ENCODE results near the gene ARHGEF33.

ARHGEF33 gene

GRCh38 chr2:38889575-38889974 lies at the start of gene ARHGEF33:
TSS of gene ARHGEF33 (plus strand) at chr2:38889875. CDS start at chr2:38919448, 29,573 bp downstream.
- no peak for DNase-seq

GRCh38 chr2:38850045-38850444 lies 39.6 kb upstream of the ARHGEF33 start:
- no peak for DNase-seq

GRCh38 chr2:38856165-38856564 lies 33.5 kb upstream of the ARHGEF33 start:
- DNase-seq = no peak

GRCh38 chr2:38862476-38862875 lies 27.2 kb upstream of the ARHGEF33 start:
- no peak for DNase-seq

- DNase-seq = no peak
These were observed 26.5 kb upstream of the ARHGEF33 start for GRCh38 chr2:38863061-38863695.

- DNase-seq = no peak
These were observed 22.8 kb upstream of the ARHGEF33 start for GRCh38 chr2:38866773-38867443.

GRCh38 chr2:38871432-38871831 lies 18.2 kb upstream of the ARHGEF33 start:
- DNase-seq = no peak

- no peak for DNase-seq
These were observed 15.9 kb upstream of the ARHGEF33 start for GRCh38 chr2:38873763-38874162.

GRCh38 chr2:38875227-38875575 lies 14.5 kb upstream of the ARHGEF33 start:
- no peak for DNase-seq

GRCh38 chr2:38875576-38876367 lies 13.9 kb upstream of the ARHGEF33 start, which contains the start of the genes DHX57 and MORN2:
TSS of gene DHX57 (minus strand) at chr2:38875934. CDS start at chr2:38868405, 7,529 bp downstream.
TSS of gene MORN2 (plus strand) at chr2:38875976.
- DNase-seq = peak; percentile 84

- DNase-seq = no peak
These were observed 13.3 kb upstream of the ARHGEF33 start for GRCh38 chr2:38876407-38876806.

- DNase-seq = no peak
These were observed 3.6 kb upstream of the ARHGEF33 start for GRCh38 chr2:38886063-38886462.

GRCh38 chr2:38887347-38887746 lies 2.3 kb upstream of the ARHGEF33 start:
- no peak for DNase-seq

GRCh38 chr2:38887902-38888554 lies 1.6 kb upstream of the ARHGEF33 start:
- DNase-seq = no peak

GRCh38 chr2:38889045-38889444 lies 630 bp upstream of the ARHGEF33 start:
- DNase-seq = no peak

- no peak for DNase-seq
These were observed 3.1 kb downstream of the ARHGEF33 start for GRCh38 chr2:38892819-38893218.

- no peak for DNase-seq
These were observed 8.6 kb downstream of the ARHGEF33 start for GRCh38 chr2:38898256-38898655.

- DNase-seq = no peak
These were observed 11.1 kb downstream of the ARHGEF33 start for GRCh38 chr2:38900726-38901125.

- DNase-seq = no peak
These were observed 15.6 kb downstream of the ARHGEF33 start for GRCh38 chr2:38905251-38905650.

GRCh38 chr2:38907242-38907641 lies 17.6 kb downstream of the ARHGEF33 start:
- no peak for DNase-seq

- DNase-seq = peak; percentile 12
These were observed 18.3 kb downstream of the ARHGEF33 start for GRCh38 chr2:38907743-38908562.

- no peak for DNase-seq
These were observed 20.2 kb downstream of the ARHGEF33 start for GRCh38 chr2:38909872-38910271.
